T-helper 1 cell treated with Interleukin-12 subunit alpha and Interleukin-12 subunit beta and Interleukin-4 antibody, amounts not matched to agents 30 μg/mL and 1 μg/mL, for 36 hours (primary cell): ENCODE results near the gene MBTPS1.

Source experiments
- H3K27ac Mint-ChIP-seq: one replicate; pipeline ENCODE4 v1.8.0; 2021; ENCODE audit warnings: mild to moderate bottlenecking, mixed read lengths
- H3K27me3 Mint-ChIP-seq: one replicate; pipeline ENCODE4 v1.8.0; 2021; ENCODE audit warnings: low read depth, mixed read lengths
- H3K36me3 Mint-ChIP-seq: one replicate; pipeline ENCODE4 v1.8.0; 2021; ENCODE audit warnings: low read depth, mixed read lengths
- H3K4me1 Mint-ChIP-seq: one replicate; pipeline ENCODE4 v1.8.0; 2021; ENCODE audit warnings: low read depth, mixed read lengths
- H3K4me3 Mint-ChIP-seq: one replicate; pipeline ENCODE4 v1.8.0; 2021; ENCODE audit warnings: mild to moderate bottlenecking, moderate library complexity, mixed read lengths
- H3K9me3 Mint-ChIP-seq: one replicate; pipeline ENCODE4 v1.8.0; 2021; ENCODE audit warnings: mixed read lengths

The MBTPS1 gene

GRCh38 chr16:84096447-84097005, 20.2 kb downstream of the MBTPS1 start:
- H3K27ac Mint-ChIP-seq = no peak overlapping the region
- peaks cover 50% of the 10 kb centered on the region for H3K36me3 Mint-ChIP-seq
- H3K4me1 Mint-ChIP-seq = peaks cover 11% of the 10 kb centered on the region
- H3K27me3 Mint-ChIP-seq = no peaks in the 10 kb centered on the region
- H3K4me3 Mint-ChIP-seq = no peak overlapping the region
- no peaks in the 10 kb centered on the region for H3K9me3 Mint-ChIP-seq

GRCh38 chr16:84095466-84095865, 21.3 kb downstream of the MBTPS1 start:
- Mint-ChIP-seq H3K27ac (no peak overlapping the region), H3K4me3 (no peak overlapping the region), H3K4me1 (peaks cover 11% of the 10 kb centered on the region)

GRCh38 chr16:84093879-84094270, 22.9 kb downstream of the MBTPS1 start:
- Mint-ChIP-seq H3K4me3 (no peak overlapping the region), H3K36me3 (peaks cover 60% of the 10 kb centered on the region), H3K27ac (no peak overlapping the region), H3K9me3 (no peaks in the 10 kb centered on the region), H3K27me3 (no peaks in the 10 kb centered on the region), H3K4me1 (peaks cover 13% of the 10 kb centered on the region)

More at GRCh38 chr16:84095466-84095865, 21.3 kb downstream of the MBTPS1 start:
- Mint-ChIP-seq H3K9me3 (no peaks in the 10 kb centered on the region), H3K36me3 (peaks cover 57% of the 10 kb centered on the region), H3K27me3 (no peaks in the 10 kb centered on the region)

- H3K9me3 Mint-ChIP-seq = no peaks in the 10 kb centered on the region
- no peaks in the 10 kb centered on the region for H3K27me3 Mint-ChIP-seq
- peaks cover 60% of the 10 kb centered on the region for H3K36me3 Mint-ChIP-seq
- H3K4me1 Mint-ChIP-seq = peaks cover 15% of the 10 kb centered on the region
- no peak overlapping the region for H3K27ac Mint-ChIP-seq
- no peak overlapping the region for H3K4me3 Mint-ChIP-seq
Observed at GRCh38 chr16:84093120-84093878, 23.4 kb downstream of the MBTPS1 start.

- Mint-ChIP-seq H3K4me1 (peaks cover 23% of the 10 kb centered on the region), H3K9me3 (no peaks in the 10 kb centered on the region), H3K4me3 (no peak overlapping the region), H3K27ac (no peak overlapping the region), H3K27me3 (no peaks in the 10 kb centered on the region), H3K36me3 (peaks cover 57% of the 10 kb centered on the region)
Observed at GRCh38 chr16:84091460-84091859, 25.3 kb downstream of the MBTPS1 start.

- Mint-ChIP-seq H3K27ac (no peak overlapping the region), H3K4me1 (peaks cover 29% of the 10 kb centered on the region)
Observed at GRCh38 chr16:84090211-84090610, 26.5 kb downstream of the MBTPS1 start.

GRCh38 chr16:84088695-84089395, 27.9 kb downstream of the MBTPS1 start:
- H3K27ac Mint-ChIP-seq = peak overlapping the region; percentile 42
- H3K4me1 Mint-ChIP-seq = peaks cover 36% of the 10 kb centered on the region
- peak overlapping the region; percentile 48 for H3K4me3 Mint-ChIP-seq
- no peaks in the 10 kb centered on the region for H3K27me3 Mint-ChIP-seq
- peaks cover 53% of the 10 kb centered on the region for H3K36me3 Mint-ChIP-seq
- no peaks in the 10 kb centered on the region for H3K9me3 Mint-ChIP-seq

More at GRCh38 chr16:84090211-84090610, 26.5 kb downstream of the MBTPS1 start:
- peaks cover 54% of the 10 kb centered on the region for H3K36me3 Mint-ChIP-seq
- no peaks in the 10 kb centered on the region for H3K9me3 Mint-ChIP-seq
- H3K4me3 Mint-ChIP-seq = no peak overlapping the region
- no peaks in the 10 kb centered on the region for H3K27me3 Mint-ChIP-seq

- Mint-ChIP-seq H3K4me1 (peaks cover 36% of the 10 kb centered on the region), H3K4me3 (peak overlapping the region; percentile 5), H3K27me3 (no peaks in the 10 kb centered on the region), H3K27ac (no peak overlapping the region), H3K36me3 (peaks cover 46% of the 10 kb centered on the region), H3K9me3 (no peaks in the 10 kb centered on the region)
Observed at GRCh38 chr16:84087466-84088151, 29.1 kb downstream of the MBTPS1 start.

- no peaks in the 10 kb centered on the region for H3K27me3 Mint-ChIP-seq
- H3K9me3 Mint-ChIP-seq = no peaks in the 10 kb centered on the region
- no peak overlapping the region for H3K4me3 Mint-ChIP-seq
- H3K36me3 Mint-ChIP-seq = peaks cover 45% of the 10 kb centered on the region
- no peak overlapping the region for H3K27ac Mint-ChIP-seq
- H3K4me1 Mint-ChIP-seq = peaks cover 36% of the 10 kb centered on the region
Observed at GRCh38 chr16:84087001-84087400, 29.7 kb downstream of the MBTPS1 start.

GRCh38 chr16:84086341-84086740, 30.4 kb downstream of the MBTPS1 start:
- Mint-ChIP-seq H3K27ac (no peak overlapping the region), H3K4me3 (peak overlapping the region; percentile 9), H3K36me3 (peaks cover 43% of the 10 kb centered on the region), H3K4me1 (peaks cover 36% of the 10 kb centered on the region), H3K27me3 (no peaks in the 10 kb centered on the region), H3K9me3 (no peaks in the 10 kb centered on the region)

GRCh38 chr16:84085773-84086172, 31.0 kb downstream of the MBTPS1 start:
- no peaks in the 10 kb centered on the region for H3K27me3 Mint-ChIP-seq
- H3K27ac Mint-ChIP-seq = no peak overlapping the region
- H3K4me1 Mint-ChIP-seq = peaks cover 36% of the 10 kb centered on the region
- no peaks in the 10 kb centered on the region for H3K9me3 Mint-ChIP-seq
- peaks cover 46% of the 10 kb centered on the region for H3K36me3 Mint-ChIP-seq
- no peak overlapping the region for H3K4me3 Mint-ChIP-seq

GRCh38 chr16:84085271-84085667, 31.5 kb downstream of the MBTPS1 start:
- no peak overlapping the region for H3K27ac Mint-ChIP-seq
- H3K4me1 Mint-ChIP-seq = peaks cover 36% of the 10 kb centered on the region
- H3K27me3 Mint-ChIP-seq = no peaks in the 10 kb centered on the region
- peaks cover 44% of the 10 kb centered on the region for H3K36me3 Mint-ChIP-seq
- no peak overlapping the region for H3K4me3 Mint-ChIP-seq
- H3K9me3 Mint-ChIP-seq = no peaks in the 10 kb centered on the region

GRCh38 chr16:84084570-84085270, 32.0 kb downstream of the MBTPS1 start:
- H3K9me3 Mint-ChIP-seq = no peaks in the 10 kb centered on the region
- H3K27ac Mint-ChIP-seq = no peak overlapping the region
- peaks cover 38% of the 10 kb centered on the region for H3K4me1 Mint-ChIP-seq
- no peak overlapping the region for H3K4me3 Mint-ChIP-seq
- peaks cover 48% of the 10 kb centered on the region for H3K36me3 Mint-ChIP-seq
- H3K27me3 Mint-ChIP-seq = no peaks in the 10 kb centered on the region
